ENCODE measurements around the gene GFI1.

Gene GFI1

DNA sequence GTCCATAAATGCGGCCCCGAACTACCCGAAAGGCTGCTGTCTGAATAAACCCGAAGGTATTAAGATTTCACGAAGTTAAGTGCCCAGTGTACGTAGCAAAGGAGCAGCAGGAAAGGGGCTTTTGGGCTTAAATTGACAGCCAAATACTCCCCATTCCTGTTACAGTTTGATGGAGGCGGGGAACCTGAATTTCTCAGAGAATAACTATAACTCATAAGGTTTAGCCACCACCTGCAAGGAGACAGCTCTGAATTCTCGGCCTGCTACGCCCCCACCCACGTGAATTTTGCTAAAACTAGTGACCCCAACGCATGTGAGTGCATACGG, 5.2 kb downstream of the GFI1 start:
- DNase-seq = no peak
- no peaks in the 10 kb centered on the region for H3K9me3 ChIP-seq (ENCODE audit: control insufficient read depth, low read length)
- H3K27ac ChIP-seq (ENCODE audit: insufficient read depth, low read length, poor library complexity, severe bottlenecking) = no peak overlapping the region
- no peaks in the 10 kb centered on the region for H3K36me3 ChIP-seq (ENCODE audit: control insufficient read depth, insufficient read depth, low read length)
- H3K4me3 ChIP-seq (ENCODE audit: insufficient read depth, low read depth, low read length, poor library complexity, severe bottlenecking) = no peak overlapping the region
- peaks cover 18% of the 10 kb centered on the region for H3K4me1 ChIP-seq (ENCODE audit: control insufficient read depth, insufficient read depth, low read length, poor library complexity, severe bottlenecking)
- no peaks in the 10 kb centered on the region for H3K27me3 ChIP-seq (replicated peaks; ENCODE audit: control insufficient read depth, insufficient read depth, low read length, poor library complexity, severe bottlenecking)

DNA sequence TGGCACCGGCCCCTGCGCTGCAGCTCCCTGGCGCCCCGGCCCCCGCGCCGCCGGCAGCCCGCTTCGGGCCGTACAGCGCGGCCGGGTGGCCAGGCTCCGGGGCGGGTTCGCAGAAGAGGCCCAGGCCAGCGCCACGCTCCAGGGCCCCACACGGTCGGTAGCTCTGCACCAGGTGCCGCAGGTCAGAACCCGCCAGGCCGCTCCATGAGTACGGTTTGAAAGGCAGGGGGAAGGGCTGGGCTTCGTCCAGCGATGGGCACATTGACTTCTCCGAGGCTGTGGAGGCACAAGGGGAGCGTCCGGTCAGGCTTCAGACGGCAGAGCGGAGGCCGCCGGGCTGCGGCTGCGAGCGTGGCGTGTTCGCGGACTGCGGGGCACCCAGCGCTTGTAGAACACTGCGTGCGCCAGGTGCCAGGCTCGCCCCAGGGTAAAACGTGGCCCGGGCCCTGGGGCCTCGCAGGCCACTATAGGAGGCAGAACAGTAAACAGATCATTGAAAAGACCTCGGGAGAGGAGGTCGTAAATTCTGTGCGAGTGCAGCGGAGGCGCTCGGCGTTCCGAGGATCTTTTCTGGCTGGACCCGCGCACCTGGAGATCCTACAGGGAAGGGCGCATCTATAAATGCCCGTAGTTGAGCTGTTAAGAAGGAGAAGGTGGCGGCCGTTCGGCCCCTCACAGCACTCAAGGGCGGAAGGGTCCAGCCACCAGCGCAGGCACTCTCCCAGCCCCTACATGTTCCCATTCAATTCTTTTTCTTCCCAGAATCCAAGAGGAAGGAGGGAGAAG, 5.7 kb downstream of the GFI1 start:
- Histone ChIP-seq H3K27me3 (replicated peaks; ENCODE audit: control insufficient read depth, insufficient read depth, low read length, poor library complexity, severe bottlenecking) (no peaks in the 10 kb centered on the region), H3K4me3 (ENCODE audit: insufficient read depth, low read depth, low read length, poor library complexity, severe bottlenecking) (no peak overlapping the region), H3K4me1 (ENCODE audit: control insufficient read depth, insufficient read depth, low read length, poor library complexity, severe bottlenecking) (peaks cover 22% of the 10 kb centered on the region)

GRCh38 chr1:92480200-92480812, 6.4 kb downstream of the GFI1 start:
- Histone ChIP-seq H3K4me1 (ENCODE audit: control insufficient read depth, insufficient read depth, low read length, poor library complexity, severe bottlenecking) (peaks cover 22% of the 10 kb centered on the region), H3K4me3 (ENCODE audit: insufficient read depth, low read depth, low read length, poor library complexity, severe bottlenecking) (no peak overlapping the region), H3K36me3 (ENCODE audit: control insufficient read depth, insufficient read depth, low read length) (no peaks in the 10 kb centered on the region), H3K9me3 (ENCODE audit: control insufficient read depth, low read length) (no peaks in the 10 kb centered on the region), H3K27ac (ENCODE audit: insufficient read depth, low read length, poor library complexity, severe bottlenecking) (no peak overlapping the region), H3K27me3 (replicated peaks; ENCODE audit: control insufficient read depth, insufficient read depth, low read length, poor library complexity, severe bottlenecking) (no peaks in the 10 kb centered on the region)
- DNase-seq = no peak

More for the DNA sequence above, 5.7 kb downstream of the GFI1 start:
- Histone ChIP-seq H3K27ac (ENCODE audit: insufficient read depth, low read length, poor library complexity, severe bottlenecking) (no peak overlapping the region), H3K36me3 (ENCODE audit: control insufficient read depth, insufficient read depth, low read length) (no peaks in the 10 kb centered on the region), H3K9me3 (ENCODE audit: control insufficient read depth, low read length) (no peaks in the 10 kb centered on the region)
- DNase-seq = no peak

GRCh38 chr1:92479587-92479986, 7.1 kb downstream of the GFI1 start:
- no peaks in the 10 kb centered on the region for H3K36me3 ChIP-seq (ENCODE audit: control insufficient read depth, insufficient read depth, low read length)
- DNase-seq = no peak
- H3K4me3 ChIP-seq (ENCODE audit: insufficient read depth, low read depth, low read length, poor library complexity, severe bottlenecking) = no peak overlapping the region
- peaks cover 24% of the 10 kb centered on the region for H3K4me1 ChIP-seq (ENCODE audit: control insufficient read depth, insufficient read depth, low read length, poor library complexity, severe bottlenecking)
- H3K9me3 ChIP-seq (ENCODE audit: control insufficient read depth, low read length) = no peaks in the 10 kb centered on the region
- no peak overlapping the region for H3K27ac ChIP-seq (ENCODE audit: insufficient read depth, low read length, poor library complexity, severe bottlenecking)
- no peaks in the 10 kb centered on the region for H3K27me3 ChIP-seq (replicated peaks; ENCODE audit: control insufficient read depth, insufficient read depth, low read length, poor library complexity, severe bottlenecking)

DNA sequence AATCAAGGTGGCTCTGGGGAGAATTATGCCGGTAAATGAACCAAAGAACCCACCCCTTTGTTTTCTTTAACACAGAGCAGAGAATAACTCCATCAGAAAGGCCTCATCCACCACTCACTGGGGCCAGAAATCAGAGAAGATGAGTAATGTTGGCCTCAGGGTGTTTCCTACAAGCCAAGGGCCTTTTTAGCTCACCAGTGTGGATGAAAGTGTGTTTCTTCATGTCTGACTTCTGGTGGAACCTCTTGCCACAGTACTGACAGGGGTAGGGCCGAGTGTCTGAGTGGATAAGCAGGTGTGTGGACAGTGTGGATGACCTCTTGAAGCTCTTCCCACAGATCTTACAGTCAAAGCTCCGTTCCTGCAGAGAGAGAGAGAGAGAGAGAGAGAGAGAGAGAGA, 8.3 kb downstream of the GFI1 start:
- H3K4me1 ChIP-seq (ENCODE audit: control insufficient read depth, insufficient read depth, low read length, poor library complexity, severe bottlenecking) = peaks cover 20% of the 10 kb centered on the region
- H3K27me3 ChIP-seq (replicated peaks; ENCODE audit: control insufficient read depth, insufficient read depth, low read length, poor library complexity, severe bottlenecking) = no peaks in the 10 kb centered on the region

GRCh38 chr1:92476071-92476631, 10.6 kb downstream of the GFI1 start:
- no peaks in the 10 kb centered on the region for H3K27me3 ChIP-seq (replicated peaks; ENCODE audit: control insufficient read depth, insufficient read depth, low read length, poor library complexity, severe bottlenecking)
- peak overlapping the region; percentile 52 for H3K27ac ChIP-seq (ENCODE audit: insufficient read depth, low read length, poor library complexity, severe bottlenecking)
- H3K36me3 ChIP-seq (ENCODE audit: control insufficient read depth, insufficient read depth, low read length) = no peaks in the 10 kb centered on the region
- peak; percentile 41 to 60 (median 60) for DNase-seq
- H3K4me1 ChIP-seq (ENCODE audit: control insufficient read depth, insufficient read depth, low read length, poor library complexity, severe bottlenecking) = peaks cover 11% of the 10 kb centered on the region
- no peak overlapping the region for H3K4me3 ChIP-seq (ENCODE audit: insufficient read depth, low read depth, low read length, poor library complexity, severe bottlenecking)
- H3K9me3 ChIP-seq (ENCODE audit: control insufficient read depth, low read length) = no peaks in the 10 kb centered on the region

More for the DNA sequence above, 8.3 kb downstream of the GFI1 start:
- no peak for DNase-seq
- H3K27ac ChIP-seq (ENCODE audit: insufficient read depth, low read length, poor library complexity, severe bottlenecking) = no peak overlapping the region
- no peak overlapping the region for H3K4me3 ChIP-seq (ENCODE audit: insufficient read depth, low read depth, low read length, poor library complexity, severe bottlenecking)
- H3K36me3 ChIP-seq (ENCODE audit: control insufficient read depth, insufficient read depth, low read length) = no peaks in the 10 kb centered on the region
- H3K9me3 ChIP-seq (ENCODE audit: control insufficient read depth, low read length) = no peaks in the 10 kb centered on the region

DNA sequence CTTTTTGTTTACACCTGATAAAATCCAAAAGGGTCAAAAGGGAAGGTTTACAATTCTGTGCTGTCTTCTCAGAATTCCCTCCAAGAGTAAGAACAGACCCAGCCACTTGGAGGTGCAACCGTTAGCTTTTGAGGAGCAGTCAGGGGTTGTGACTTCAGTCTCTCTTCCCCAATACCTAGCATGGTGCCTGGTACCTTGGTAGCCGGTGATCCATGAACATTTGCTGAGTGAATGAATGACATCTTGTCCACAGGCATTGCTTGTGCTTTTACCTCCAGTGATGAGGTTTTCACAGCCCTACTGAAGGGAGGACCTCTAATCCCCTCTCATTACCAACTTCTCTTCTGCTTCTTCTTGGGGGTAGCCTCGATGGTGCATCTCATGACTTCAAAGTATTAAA, 11.7 kb downstream of the GFI1 start:
- Histone ChIP-seq H3K27me3 (replicated peaks; ENCODE audit: control insufficient read depth, insufficient read depth, low read length, poor library complexity, severe bottlenecking) (no peaks in the 10 kb centered on the region), H3K27ac (ENCODE audit: insufficient read depth, low read length, poor library complexity, severe bottlenecking) (no peak overlapping the region), H3K4me1 (ENCODE audit: control insufficient read depth, insufficient read depth, low read length, poor library complexity, severe bottlenecking) (peaks cover 11% of the 10 kb centered on the region), H3K36me3 (ENCODE audit: control insufficient read depth, insufficient read depth, low read length) (no peaks in the 10 kb centered on the region), H3K9me3 (ENCODE audit: control insufficient read depth, low read length) (no peaks in the 10 kb centered on the region), H3K4me3 (ENCODE audit: insufficient read depth, low read depth, low read length, poor library complexity, severe bottlenecking) (no peak overlapping the region)
- no peak for DNase-seq

GRCh38 chr1:92473781-92474495, 12.8 kb downstream of the GFI1 start:
- DNase-seq = no peak
- H3K4me3 ChIP-seq (ENCODE audit: insufficient read depth, low read depth, low read length, poor library complexity, severe bottlenecking) = no peak overlapping the region
- H3K27ac ChIP-seq (ENCODE audit: insufficient read depth, low read length, poor library complexity, severe bottlenecking) = no peak overlapping the region
- H3K27me3 ChIP-seq (replicated peaks; ENCODE audit: control insufficient read depth, insufficient read depth, low read length, poor library complexity, severe bottlenecking) = no peaks in the 10 kb centered on the region
- H3K36me3 ChIP-seq (ENCODE audit: control insufficient read depth, insufficient read depth, low read length) = no peaks in the 10 kb centered on the region
- H3K9me3 ChIP-seq (ENCODE audit: control insufficient read depth, low read length) = no peaks in the 10 kb centered on the region
- H3K4me1 ChIP-seq (ENCODE audit: control insufficient read depth, insufficient read depth, low read length, poor library complexity, severe bottlenecking) = peaks cover 11% of the 10 kb centered on the region

DNA sequence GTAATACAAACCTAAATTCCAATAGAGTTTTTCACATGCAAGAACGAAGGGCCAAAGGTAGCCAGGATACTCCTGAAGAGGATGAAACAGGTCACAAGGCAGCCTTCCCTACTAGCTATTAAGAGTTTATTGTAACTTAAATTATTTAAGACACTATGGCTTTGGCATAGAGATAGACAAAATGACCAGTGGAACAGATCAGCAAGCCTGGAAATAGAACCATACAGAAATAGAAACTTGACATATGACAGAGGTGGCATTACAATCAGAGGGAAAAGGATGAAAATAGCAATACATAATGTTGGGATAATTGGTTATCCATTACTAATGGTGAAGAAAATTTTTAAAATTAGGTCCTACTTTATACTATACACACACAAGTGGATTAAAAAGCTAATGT, 16.5 kb downstream of the GFI1 start:
- DNase-seq = no peak
- Histone ChIP-seq H3K9me3 (ENCODE audit: control insufficient read depth, low read length) (no peaks in the 10 kb centered on the region), H3K36me3 (ENCODE audit: control insufficient read depth, insufficient read depth, low read length) (no peaks in the 10 kb centered on the region), H3K27me3 (replicated peaks; ENCODE audit: control insufficient read depth, insufficient read depth, low read length, poor library complexity, severe bottlenecking) (no peaks in the 10 kb centered on the region), H3K4me3 (ENCODE audit: insufficient read depth, low read depth, low read length, poor library complexity, severe bottlenecking) (no peak overlapping the region), H3K27ac (ENCODE audit: insufficient read depth, low read length, poor library complexity, severe bottlenecking) (no peak overlapping the region), H3K4me1 (ENCODE audit: control insufficient read depth, insufficient read depth, low read length, poor library complexity, severe bottlenecking) (peaks cover 7% of the 10 kb centered on the region)
